Loucy (cell line): ENCODE results near the gene ARL5A.
A peak's percentile ranks its signal among the peaks of the same experiment; 100 is the strongest.

ENCODE experiments used
- H2AFZ ChIP-seq: fragments of 200-600 bp; sonication (generic); 2 replicates; pipeline ENCODE4 v1.6.0; 2016; ENCODE audit warnings: antibody characterized with exemption, mild to moderate bottlenecking, low read length, moderate library complexity
- H3F3A ChIP-seq: fragments of 200-600 bp; 2 replicates; pipeline ENCODE4 v1.6.0; 2016; ENCODE audit warnings: antibody characterized with exemption, low read depth, mild to moderate bottlenecking
- H3K27me3 ChIP-seq: fragments of 200-600 bp; sonication (generic); 2 replicates; pipeline ENCODE4 v1.6.1; 2014; ENCODE audit warnings: low read length, mild to moderate bottlenecking; ENCODE audit not compliant: insufficient read depth, poor library complexity, severe bottlenecking
- H3K36me3 ChIP-seq: fragments of 200-600 bp; sonication (generic); 2 replicates; pipeline ENCODE4 v1.6.1; 2016; ENCODE audit warnings: low read length; ENCODE audit not compliant: insufficient read depth
- H3K4me1 ChIP-seq: fragments of 200-600 bp; sonication (generic); 2 replicates; pipeline ENCODE4 v1.5.1; 2014; ENCODE audit warnings: low read length, mild to moderate bottlenecking; ENCODE audit not compliant: insufficient read depth, poor library complexity, severe bottlenecking
- H3K4me2 ChIP-seq: fragments of 200-600 bp; sonication (generic); 2 replicates; pipeline ENCODE4 v1.6.0; 2014; ENCODE audit warnings: antibody characterized with exemption, low read length, low read depth, mild to moderate bottlenecking; ENCODE audit not compliant: poor library complexity, severe bottlenecking
- H3K4me3 ChIP-seq: fragments of 200-600 bp; sonication (generic); 2 replicates; pipeline ENCODE4 v1.5.1; 2014; ENCODE audit warnings: low read length, mild to moderate bottlenecking, mixed read lengths; ENCODE audit not compliant: poor library complexity, severe bottlenecking
- H3K79me2 ChIP-seq: fragments of 200-600 bp; sonication (generic); 2 replicates; pipeline ENCODE4 v1.6.1; 2014; ENCODE audit warnings: low read length; ENCODE audit not compliant: insufficient read depth
- H3K9ac ChIP-seq: fragments of 200-600 bp; sonication (generic); 2 replicates; pipeline ENCODE4 v1.6.0; 2014; ENCODE audit warnings: mild to moderate bottlenecking, low read depth, low read length, moderate library complexity; ENCODE audit not compliant: poor library complexity, severe bottlenecking
- H3K9me2 ChIP-seq: fragments of 200-600 bp; sonication (generic); replicated peaks from 2 replicates; pipeline ENCODE4 v1.6.1; 2016; ENCODE audit warnings: low read depth, low read length, mixed read lengths
- H3K9me3 ChIP-seq: fragments of 200-600 bp; sonication (generic); 2 replicates; pipeline ENCODE4 v1.6.1; 2014; ENCODE audit warnings: mild to moderate bottlenecking, antibody characterized with exemption, low read length, low read depth; ENCODE audit not compliant: insufficient read depth
- H4K20me1 ChIP-seq: fragments of 200-600 bp; sonication (generic); 2 replicates; pipeline ENCODE4 v1.6.0; 2014; ENCODE audit warnings: antibody characterized with exemption, low read length, mild to moderate bottlenecking; ENCODE audit not compliant: insufficient read depth, poor library complexity, severe bottlenecking
- CTCF ChIP-seq: fragments of 200-600 bp; sonication (generic); conservative IDR thresholded peaks from 2 replicates; pipeline ENCODE4 v1.5.1; 2014; ENCODE audit warnings: mild to moderate bottlenecking, antibody characterized with exemption, low read length
- EZH2phosphoT487 ChIP-seq: fragments of 200-600 bp; IDR thresholded peaks from 2 replicates; pipeline ENCODE4 v1.6.1; 2018; ENCODE audit warnings: antibody characterized with exemption, mild to moderate bottlenecking, moderate library complexity, borderline replicate concordance

Gene ARL5A

GRCh38 chr2:151769606-151770005, 58.6 kb downstream of the ARL5A start:
- Histone ChIP-seq H3K4me1 (peaks cover 26% of the 10 kb centered on the region), H3K9me3 (no peaks in the 10 kb centered on the region), H4K20me1 (no peaks in the 10 kb centered on the region), H2AFZ (no peak overlapping the region), H3K4me2 (no peak overlapping the region), H3K9me2 (no peaks in the 10 kb centered on the region), H3K9ac (no peak overlapping the region), H3F3A (no peaks in the 10 kb centered on the region), H3K27me3 (no peaks in the 10 kb centered on the region), H3K79me2 (no peaks in the 10 kb centered on the region), H3K36me3 (no peaks in the 10 kb centered on the region), H3K4me3 (no peak overlapping the region)
- TF ChIP-seq EZH2phosphoT487 (no peak), CTCF (no peak)

- H3K36me3 ChIP-seq, result no peaks in the 10 kb centered on the region
- H3K4me1 ChIP-seq, result peaks cover 26% of the 10 kb centered on the region
- no peak overlapping the region for H3K4me2 ChIP-seq
- no peaks in the 10 kb centered on the region for H3K9me2 ChIP-seq
- no peaks in the 10 kb centered on the region for H4K20me1 ChIP-seq
- no peak for TF ChIP-seq CTCF
- TF ChIP-seq EZH2phosphoT487, result no peak
- peak overlapping the region; percentile 69 for H2AFZ ChIP-seq
- H3K79me2 ChIP-seq, result no peaks in the 10 kb centered on the region
- H3K27me3 ChIP-seq, result no peaks in the 10 kb centered on the region
- no peak overlapping the region for H3K4me3 ChIP-seq
- no peaks in the 10 kb centered on the region for H3F3A ChIP-seq
- no peaks in the 10 kb centered on the region for H3K9me3 ChIP-seq
- no peak overlapping the region for H3K9ac ChIP-seq
Measured at GRCh38 chr2:151767536-151767935, 60.7 kb downstream of the ARL5A start.

- no peaks in the 10 kb centered on the region for H3K36me3 ChIP-seq
- H3K9ac ChIP-seq, result peak overlapping the region; percentile 19
- no peaks in the 10 kb centered on the region for H3F3A ChIP-seq
- peak overlapping the region; percentile 69 for H2AFZ ChIP-seq
- no peaks in the 10 kb centered on the region for H3K27me3 ChIP-seq
- H3K4me3 ChIP-seq, result no peak overlapping the region
- no peak for TF ChIP-seq EZH2phosphoT487
- no peak for TF ChIP-seq CTCF
- no peaks in the 10 kb centered on the region for H3K9me3 ChIP-seq
- H3K4me2 ChIP-seq, result peak overlapping the region; percentile 40
- H4K20me1 ChIP-seq, result no peaks in the 10 kb centered on the region
- H3K9me2 ChIP-seq, result no peaks in the 10 kb centered on the region
- peaks cover 26% of the 10 kb centered on the region for H3K4me1 ChIP-seq
- no peaks in the 10 kb centered on the region for H3K79me2 ChIP-seq
Measured at GRCh38 chr2:151766437-151767153, 61.6 kb downstream of the ARL5A start.
